Astrocyte (in vitro differentiated cells and primary cell): ENCODE data around the gene OXNAD1. TPM values are rescaled to one million over a fixed set of nuclear protein-coding genes. Genes with fewer than 3 reads are reported as not detected.

ENCODE experiments used
- DNase-seq: peaks from one replicate; pipeline ENCODE4 v3.0.0-alpha.2; 2010; ENCODE audit warnings: low read depth
- FAIRE-seq: peaks from 2 replicates; lab custom pipeline; 2011; peaks lifted over from hg19 to GRCh38; lab: Jason Lieb, UNC
- H2AFZ ChIP-seq: 2 replicates; pipeline ENCODE4 v1.6.0; 2012; ENCODE audit warnings: low read depth, low read length, inconsistent platforms
- H3K27ac ChIP-seq: 2 replicates; pipeline ENCODE4 v1.5.1; 2011; ENCODE audit warnings: low read depth, low read length, inconsistent platforms
- H3K27me3 ChIP-seq: 2 replicates; pipeline ENCODE4 v1.6.0; 2011; ENCODE audit warnings: low read length, inconsistent platforms; ENCODE audit not compliant: insufficient read depth
- H3K36me3 ChIP-seq: 2 replicates; pipeline ENCODE4 v1.5.1; 2011; ENCODE audit warnings: low read length, inconsistent platforms; ENCODE audit not compliant: insufficient read depth
- H3K4me1 ChIP-seq: 2 replicates; pipeline ENCODE4 v1.5.1; 2011; ENCODE audit warnings: low read length, inconsistent platforms; ENCODE audit not compliant: insufficient read depth
- H3K4me2 ChIP-seq: 2 replicates; pipeline ENCODE4 v1.6.0; 2012; ENCODE audit warnings: low read length, inconsistent platforms
- H3K4me3 ChIP-seq: 2 replicates; pipeline ENCODE4 v1.5.1; 2011; ENCODE audit warnings: low read depth, mild to moderate bottlenecking, low read length, inconsistent platforms; ENCODE audit not compliant: insufficient read depth
- H3K79me2 ChIP-seq: 2 replicates; pipeline ENCODE4 v1.6.0; 2012; ENCODE audit warnings: mild to moderate bottlenecking, low read length, inconsistent platforms; ENCODE audit not compliant: insufficient read depth
- H3K9ac ChIP-seq: 2 replicates; pipeline ENCODE4 v1.6.0; 2012; ENCODE audit warnings: mild to moderate bottlenecking, low read length, inconsistent platforms
- H3K9me3 ChIP-seq: 2 replicates; pipeline ENCODE4 v1.5.1; 2012; ENCODE audit warnings: low read depth, mild to moderate bottlenecking, low read length, inconsistent platforms; ENCODE audit not compliant: insufficient read depth
- H4K20me1 ChIP-seq: 2 replicates; pipeline ENCODE4 v1.6.0; 2012; ENCODE audit warnings: low read length, inconsistent platforms; ENCODE audit not compliant: insufficient read depth
- H3K27ac Mint-ChIP-seq: one replicate; pipeline ENCODE4 v1.8.0; 2021; ENCODE audit warnings: mild to moderate bottlenecking, mixed read lengths; ENCODE audit not compliant: unreplicated experiment
- H3K27me3 Mint-ChIP-seq: one replicate; pipeline ENCODE4 v1.8.0; 2021; ENCODE audit warnings: low read depth, mixed read lengths; ENCODE audit not compliant: unreplicated experiment
- H3K36me3 Mint-ChIP-seq: one replicate; pipeline ENCODE4 v1.8.0; 2021; ENCODE audit warnings: low read depth, mixed read lengths; ENCODE audit not compliant: unreplicated experiment
- H3K4me1 Mint-ChIP-seq: one replicate; pipeline ENCODE4 v1.8.0; 2021; ENCODE audit warnings: low read depth, mixed read lengths; ENCODE audit not compliant: unreplicated experiment
- H3K4me3 Mint-ChIP-seq: one replicate; pipeline ENCODE4 v1.8.0; 2021; ENCODE audit warnings: mild to moderate bottlenecking, moderate library complexity, mixed read lengths; ENCODE audit not compliant: unreplicated experiment
- H3K9me3 Mint-ChIP-seq: one replicate; pipeline ENCODE4 v1.8.0; 2021; ENCODE audit warnings: mild to moderate bottlenecking, mixed read lengths; ENCODE audit not compliant: unreplicated experiment
- CTCF ChIP-seq: IDR thresholded peaks from 2 replicates; pipeline ENCODE4 v1.5.1; 2011; ENCODE audit warnings: low read depth, mild to moderate bottlenecking, inconsistent platforms, low read length, moderate library complexity; ENCODE audit not compliant: insufficient read depth
- EZH2 ChIP-seq: IDR thresholded peaks from 2 replicates; pipeline ENCODE4 v1.6.1; 2012; ENCODE audit warnings: mild to moderate bottlenecking, low read length, inconsistent platforms; ENCODE audit not compliant: insufficient read depth
- total RNA-seq: library from RNA; stranded (reverse); gene quantifications from 2 replicates; pipeline ENCODE4 v1.2.1, GENCODE V29; 2021

OXNAD1 gene
- total RNA-seq, 1 donor from 2014 or later = 10.5 TPM

DNA sequence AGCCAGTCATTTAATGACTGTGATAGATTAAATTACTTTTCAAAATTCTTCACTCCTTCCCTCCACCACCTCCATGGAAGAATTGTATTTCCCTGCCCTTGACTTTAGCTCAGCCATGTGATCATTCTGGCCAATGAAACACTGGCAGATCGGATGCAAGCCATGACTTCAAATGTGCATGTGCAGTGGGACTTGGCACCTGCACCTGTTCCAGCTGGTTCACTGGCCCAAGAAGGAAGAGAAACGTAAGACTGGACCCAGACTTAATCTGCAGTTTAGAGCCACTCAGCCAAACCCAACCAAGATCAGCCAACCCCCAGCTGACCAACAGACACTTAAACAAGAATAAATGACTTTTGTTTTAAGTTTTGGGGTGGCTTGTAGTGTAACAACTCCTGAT lies 12.0 kb upstream of the OXNAD1 start:
- no peaks in the 10 kb centered on the region for H3K79me2 ChIP-seq
- Mint-ChIP-seq H3K9me3 (no peaks in the 10 kb centered on the region), H3K4me1 (peaks cover 3% of the 10 kb centered on the region), H3K27me3 (no peaks in the 10 kb centered on the region), H3K4me3 (no peak overlapping the region), H3K27ac (no peak overlapping the region), H3K36me3 (peaks cover 2% of the 10 kb centered on the region)
- no peak for FAIRE-seq
- no peaks in the 10 kb centered on the region for H3K36me3 ChIP-seq
- no peak overlapping the region for H3K4me2 ChIP-seq
- no peak overlapping the region for H2AFZ ChIP-seq
- H3K9me3 ChIP-seq = no peaks in the 10 kb centered on the region
- H4K20me1 ChIP-seq = peaks cover 4% of the 10 kb centered on the region
- H3K4me3 ChIP-seq = no peak overlapping the region
- DNase-seq = no peak
- no peak overlapping the region for H3K9ac ChIP-seq
- peaks cover 2% of the 10 kb centered on the region for H3K27me3 ChIP-seq
- TF ChIP-seq CTCF (no peak), EZH2 (no peak)
- H3K4me1 ChIP-seq = no peaks in the 10 kb centered on the region
- no peak overlapping the region for H3K27ac ChIP-seq

DNA sequence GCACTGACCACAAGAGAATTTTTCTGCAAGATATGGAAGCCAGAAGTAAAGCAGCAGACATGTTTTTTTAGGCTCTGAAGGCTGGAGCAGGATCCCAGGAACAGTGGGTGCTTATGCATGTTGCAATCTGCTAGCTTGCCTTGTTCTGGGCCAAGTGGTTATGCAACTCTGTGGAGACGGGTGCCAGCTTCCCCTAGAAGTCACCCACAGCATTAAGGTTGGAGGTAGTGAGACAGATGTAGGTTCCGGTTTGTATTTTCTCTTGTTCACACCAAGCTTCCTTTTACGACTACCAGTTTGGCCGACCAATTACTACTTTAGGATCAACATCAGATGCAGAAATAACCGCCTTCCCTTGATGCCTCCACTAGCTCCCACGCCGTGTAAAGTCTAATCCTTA lies 11.4 kb upstream of the OXNAD1 start:
- Histone ChIP-seq H4K20me1 (peaks cover 4% of the 10 kb centered on the region), H3K36me3 (no peaks in the 10 kb centered on the region), H3K9ac (no peak overlapping the region), H3K79me2 (no peaks in the 10 kb centered on the region), H3K4me1 (no peaks in the 10 kb centered on the region), H2AFZ (no peak overlapping the region), H3K27me3 (peaks cover 2% of the 10 kb centered on the region), H3K9me3 (no peaks in the 10 kb centered on the region), H3K4me2 (no peak overlapping the region), H3K4me3 (no peak overlapping the region), H3K27ac (no peak overlapping the region)
- Mint-ChIP-seq H3K4me1 (no peaks in the 10 kb centered on the region), H3K36me3 (peaks cover 2% of the 10 kb centered on the region), H3K27ac (no peak overlapping the region), H3K27me3 (no peaks in the 10 kb centered on the region), H3K4me3 (no peak overlapping the region), H3K9me3 (no peaks in the 10 kb centered on the region)
- DNase-seq (no peak), FAIRE-seq (no peak)
- no peak for TF ChIP-seq EZH2
- TF ChIP-seq CTCF = no peak

DNA sequence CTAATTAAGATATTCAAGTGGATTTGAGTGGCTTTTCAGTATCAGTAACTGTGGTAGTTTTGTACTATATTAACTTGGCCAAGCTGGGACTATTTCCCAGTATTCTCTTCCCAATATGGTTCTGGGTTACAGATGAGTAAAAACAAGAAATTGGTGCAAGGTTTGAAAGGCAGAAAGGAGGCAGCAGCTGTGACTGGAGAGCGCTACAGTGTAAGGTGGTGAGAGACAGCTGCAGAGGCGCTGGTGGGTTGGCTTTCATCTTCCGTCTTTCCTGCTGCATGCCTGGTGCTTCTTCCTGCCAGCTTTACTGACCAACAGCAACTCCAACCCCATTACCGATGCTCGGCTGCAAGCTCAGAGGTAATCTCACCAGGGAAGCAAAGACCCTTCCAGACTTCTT lies 10.1 kb upstream of the OXNAD1 start:
- Mint-ChIP-seq H3K27me3 (no peaks in the 10 kb centered on the region), H3K27ac (no peak overlapping the region), H3K36me3 (peaks cover 5% of the 10 kb centered on the region), H3K4me1 (no peaks in the 10 kb centered on the region), H3K9me3 (no peaks in the 10 kb centered on the region), H3K4me3 (no peak overlapping the region)
- peaks cover 4% of the 10 kb centered on the region for H4K20me1 ChIP-seq
- H2AFZ ChIP-seq = no peak overlapping the region
- H3K27me3 ChIP-seq = no peaks in the 10 kb centered on the region
- no peaks in the 10 kb centered on the region for H3K4me1 ChIP-seq
- no peak overlapping the region for H3K4me3 ChIP-seq
- no peak overlapping the region for H3K27ac ChIP-seq
- FAIRE-seq = no peak
- TF ChIP-seq CTCF = no peak
- TF ChIP-seq EZH2 = no peak
- no peak for DNase-seq
- H3K36me3 ChIP-seq = peaks cover 11% of the 10 kb centered on the region
- H3K79me2 ChIP-seq = no peaks in the 10 kb centered on the region
- H3K9me3 ChIP-seq = no peaks in the 10 kb centered on the region
- no peak overlapping the region for H3K4me2 ChIP-seq
- no peak overlapping the region for H3K9ac ChIP-seq
